ENCODE data around the gene MBD3L4. TPM values are rescaled to one million over a fixed set of nuclear protein-coding genes. Genes with fewer than 3 reads are reported as not detected.
"Not testable (repeated sequence)": the region's sequence is repeated elsewhere in the genome, so short reads cannot be mapped to it uniquely, and the experiment has no call there.

Gene MBD3L4
- total RNA-seq = not detected

GRCh38 chr19:7040079-7040478 lies at the start of gene MBD3L4:
MBD3L4 (minus strand) TSS chr19:7040179; CDS start chr19:7040144, 35 bp downstream.
- H3K36me3 ChIP-seq; H3K27me3 ChIP-seq; H3K9me3 ChIP-seq; intact Hi-C loops (cut with DNase I; ENCODE audit: low total_unique reads); H3K4me1 ChIP-seq; H3K27ac ChIP-seq; DNase-seq; H3K4me3 ChIP-seq: not testable (repeated sequence)

DNA sequence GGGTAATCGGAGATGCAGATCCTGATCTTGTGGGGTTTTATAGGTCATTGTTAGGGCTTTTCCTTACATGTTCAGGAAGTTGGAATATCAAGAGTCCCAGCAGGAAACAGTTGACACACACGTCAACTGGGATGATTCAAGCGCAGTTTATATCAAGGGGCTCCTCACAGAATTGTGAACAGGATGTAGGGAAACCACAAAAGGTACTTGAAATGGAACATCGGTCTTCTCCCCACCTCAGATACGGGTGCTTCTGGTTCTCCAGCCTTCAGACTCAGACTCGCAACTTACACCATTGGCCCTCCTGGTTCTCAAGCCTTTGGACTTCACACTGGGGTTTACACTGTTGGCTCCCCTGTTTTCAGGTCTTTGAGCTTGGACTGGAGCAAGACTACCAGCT lies 49.0 kb upstream of the MBD3L4 start:
- Histone ChIP-seq H3K9me3 (peaks cover 0 to 51% of the 10 kb centered on the region in 2 donors), H3K27ac (no peak overlapping the region), H3K4me1 (no peaks in the 10 kb centered on the region), H3K36me3 (no peaks in the 10 kb centered on the region), H3K4me3 (no peak overlapping the region), H3K27me3 (no peaks in the 10 kb centered on the region)
- TF ChIP-seq POLR2A (IDR thresholded peaks at IDR 0.05) (no peak), CTCF (IDR thresholded peaks at IDR 0.05) (no peak)
- no peak for DNase-seq
- intact Hi-C loops (cut with DNase I; ENCODE audit: low total_unique reads) = no loop called here

DNA sequence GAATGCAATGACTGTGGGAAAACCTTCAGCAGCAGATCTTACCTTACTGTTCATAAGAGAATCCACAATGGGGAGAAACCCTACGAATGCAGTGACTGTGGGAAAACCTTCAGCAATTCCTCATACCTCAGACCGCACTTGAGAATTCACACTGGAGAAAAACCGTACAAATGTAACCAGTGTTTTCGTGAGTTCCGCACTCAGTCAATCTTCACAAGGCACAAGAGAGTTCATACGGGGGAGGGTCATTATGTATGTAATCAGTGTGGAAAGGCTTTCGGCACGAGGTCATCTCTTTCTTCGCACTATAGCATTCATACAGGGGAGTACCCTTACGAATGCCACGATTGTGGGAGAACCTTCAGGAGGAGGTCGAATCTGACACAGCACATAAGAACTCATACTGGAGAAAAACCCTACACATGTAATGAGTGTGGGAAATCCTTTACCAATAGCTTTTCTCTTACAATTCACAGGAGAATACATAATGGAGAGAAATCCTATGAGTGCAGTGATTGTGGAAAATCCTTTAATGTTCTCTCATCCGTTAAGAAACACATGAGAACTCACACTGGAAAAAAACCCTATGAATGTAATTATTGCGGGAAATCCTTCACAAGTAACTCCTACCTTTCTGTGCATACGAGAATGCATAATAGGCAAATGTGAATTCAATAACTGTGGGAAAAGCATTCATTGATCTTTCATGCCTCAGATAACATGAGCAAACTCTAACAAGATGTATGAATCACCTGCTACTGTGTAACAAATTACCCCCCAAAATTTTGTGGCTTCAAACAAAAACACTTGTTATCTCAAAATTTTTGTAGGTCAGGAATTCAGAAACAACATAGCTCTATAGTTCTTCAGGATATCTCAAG lies 43.3 kb upstream of the MBD3L4 start:
- Histone ChIP-seq H3K27ac (no peak overlapping the region), H3K9me3 (peaks cover 0 to 96% of the 10 kb centered on the region in 2 donors), H3K4me3 (no peak overlapping the region), H3K27me3 (no peaks in the 10 kb centered on the region), H3K36me3 (no peaks in the 10 kb centered on the region), H3K4me1 (no peaks in the 10 kb centered on the region)
- intact Hi-C loops (cut with DNase I; ENCODE audit: low total_unique reads) = no loop called here
- TF ChIP-seq CTCF (IDR thresholded peaks at IDR 0.05) (no peak), POLR2A (IDR thresholded peaks at IDR 0.05) (no peak)
- DNase-seq = no peak

GRCh38 chr19:7078008-7078407 lies 38.0 kb upstream of the MBD3L4 start:
- Histone ChIP-seq H3K9me3 (peaks cover 0 to 75% of the 10 kb centered on the region in 2 donors), H3K4me1 (no peaks in the 10 kb centered on the region)
- intact Hi-C loops (cut with DNase I; ENCODE audit: low total_unique reads) = no loop called here

DNA sequence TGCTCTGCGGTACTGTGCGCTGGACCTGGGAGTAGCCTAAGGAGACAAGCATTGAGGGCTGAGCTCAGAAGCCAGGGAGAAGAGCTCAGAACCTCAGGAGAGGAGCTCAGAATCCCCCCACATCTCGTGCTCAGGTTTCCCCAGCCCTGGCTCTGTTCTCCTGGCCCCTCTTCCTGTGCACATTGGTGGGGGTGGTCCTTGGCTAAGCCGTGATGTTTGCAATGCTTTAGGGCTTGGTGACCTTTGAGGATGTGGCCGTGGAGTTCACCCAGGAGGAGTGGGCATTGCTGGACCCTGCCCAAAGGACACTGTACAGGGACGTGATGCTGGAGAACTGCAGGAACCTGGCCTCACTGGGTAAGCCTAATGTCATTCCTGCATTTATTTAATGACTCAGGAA lies 36.2 kb upstream of the MBD3L4 start:
- TF ChIP-seq CTCF (IDR thresholded peaks at IDR 0.05) = no peak
- no peak for TF ChIP-seq POLR2A (IDR thresholded peaks at IDR 0.05)
- no peaks in the 10 kb centered on the region for H3K4me1 ChIP-seq
- peaks cover 0 to 56% of the 10 kb centered on the region in 2 donors for H3K9me3 ChIP-seq
- no peak overlapping the region for H3K4me3 ChIP-seq
- H3K36me3 ChIP-seq = no peaks in the 10 kb centered on the region
- H3K27ac ChIP-seq = no peak overlapping the region
- DNase-seq = no peak
- intact Hi-C loops (cut with DNase I; ENCODE audit: low total_unique reads) = no loop called here
- no peaks in the 10 kb centered on the region for H3K27me3 ChIP-seq

More at GRCh38 chr19:7078008-7078407, 38.0 kb upstream of the MBD3L4 start:
- no peak for TF ChIP-seq POLR2A (IDR thresholded peaks at IDR 0.05)
- TF ChIP-seq CTCF (IDR thresholded peaks at IDR 0.05) = no peak
- no peaks in the 10 kb centered on the region for H3K27me3 ChIP-seq
- DNase-seq = no peak
- H3K36me3 ChIP-seq = no peaks in the 10 kb centered on the region
- H3K4me3 ChIP-seq = no peak overlapping the region
- H3K27ac ChIP-seq = no peak overlapping the region
